Cerebellar nuclear complex (tissue), 1 donor: ENCODE results near the gene SNX9.
"Not testable (repeated sequence)": the region's sequence is repeated elsewhere in the genome, so short reads cannot be mapped to it uniquely, and the experiment has no call there.

ENCODE experiments used
- DNase-seq, 2 experiments: peaks; one replicate each; lab custom pipeline; 2025; lab: John Stamatoyannopoulos, UW

SNX9 gene

DNA sequence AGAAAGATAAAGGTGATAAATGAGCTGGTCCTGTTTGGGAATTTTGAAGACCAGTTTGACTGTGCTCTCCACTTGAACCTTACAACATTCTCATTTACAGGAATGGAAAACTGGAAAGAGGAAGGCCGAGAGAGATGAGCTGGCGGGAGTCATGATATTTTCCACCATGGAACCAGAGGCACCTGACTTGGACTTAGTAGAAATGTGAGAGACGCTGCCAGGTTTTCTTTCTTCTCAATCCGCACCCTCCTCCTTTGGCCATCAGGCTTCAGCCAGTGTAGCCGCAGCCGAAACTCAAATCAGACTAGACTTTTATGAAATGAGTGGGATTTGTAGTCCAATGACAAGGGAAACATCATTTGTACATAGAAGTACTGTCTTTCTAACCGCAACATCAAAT is 104.0 kb downstream of the SNX9 start:
- DNase-seq: no peak

DNA sequence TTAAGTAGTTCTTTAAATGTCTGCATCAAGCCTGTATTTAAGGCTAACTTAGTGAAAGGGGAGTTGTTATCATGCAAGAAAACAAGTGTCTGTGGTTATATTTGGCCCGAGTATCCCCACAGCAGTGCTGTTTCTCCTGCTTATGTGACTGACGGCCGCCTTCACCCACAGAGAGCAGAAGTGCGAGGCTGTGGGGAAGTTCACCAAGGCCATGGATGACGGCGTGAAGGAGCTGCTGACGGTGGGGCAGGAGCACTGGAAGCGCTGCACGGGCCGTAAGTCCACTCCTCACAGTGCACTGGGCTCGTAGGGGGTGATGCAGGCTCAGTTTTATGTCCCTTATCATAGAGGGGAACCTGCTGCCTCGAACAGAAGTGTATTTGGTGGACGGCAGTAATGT is 105.4 kb downstream of the SNX9 start:
- no peak for DNase-seq

DNA sequence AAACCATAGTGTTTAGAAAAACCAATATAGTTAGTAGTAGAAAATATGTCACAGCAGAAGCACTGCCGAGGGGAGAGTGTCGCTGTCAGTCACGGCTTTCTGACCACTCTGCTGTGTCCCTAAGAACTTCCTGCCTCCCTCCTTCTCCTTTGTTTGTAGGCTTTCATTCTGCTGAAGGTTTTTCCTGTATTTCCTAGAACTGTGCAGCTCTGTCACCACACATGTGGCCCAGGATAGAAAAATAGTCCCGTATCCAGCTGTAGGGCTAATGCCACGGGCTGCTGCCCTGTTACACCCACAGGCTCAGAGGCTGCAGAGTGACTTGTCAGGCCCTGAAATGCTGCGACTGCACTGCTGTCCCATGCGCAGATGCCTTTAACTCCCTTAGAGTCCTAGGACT is 106.0 kb downstream of the SNX9 start:
- no peak for DNase-seq

DNA sequence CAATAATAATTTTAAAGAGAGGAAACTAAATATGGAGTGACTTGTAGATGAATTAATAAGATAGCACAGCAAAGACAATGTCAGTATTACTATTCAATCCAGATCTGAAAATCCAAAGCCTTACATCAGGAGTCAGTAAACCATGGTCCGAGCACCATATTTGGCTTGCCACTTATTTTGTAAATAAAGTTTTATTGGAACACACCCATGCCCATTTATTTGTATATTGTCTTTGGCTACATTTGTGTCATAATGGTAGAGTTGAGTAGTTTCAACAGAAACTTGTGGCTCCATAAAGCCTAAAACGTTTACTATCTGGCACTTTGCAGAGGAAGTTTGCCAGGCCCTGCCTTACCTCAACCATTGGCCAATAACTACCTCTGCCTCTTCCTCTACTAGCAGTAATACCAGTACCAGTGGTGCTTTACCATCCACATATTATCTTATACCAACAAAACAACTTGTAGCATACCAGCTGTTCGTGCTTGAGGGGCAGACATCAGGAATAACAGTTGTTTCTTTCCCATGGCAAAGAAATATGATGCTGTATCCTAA is 106.8 kb downstream of the SNX9 start:
- no peak for DNase-seq

DNA sequence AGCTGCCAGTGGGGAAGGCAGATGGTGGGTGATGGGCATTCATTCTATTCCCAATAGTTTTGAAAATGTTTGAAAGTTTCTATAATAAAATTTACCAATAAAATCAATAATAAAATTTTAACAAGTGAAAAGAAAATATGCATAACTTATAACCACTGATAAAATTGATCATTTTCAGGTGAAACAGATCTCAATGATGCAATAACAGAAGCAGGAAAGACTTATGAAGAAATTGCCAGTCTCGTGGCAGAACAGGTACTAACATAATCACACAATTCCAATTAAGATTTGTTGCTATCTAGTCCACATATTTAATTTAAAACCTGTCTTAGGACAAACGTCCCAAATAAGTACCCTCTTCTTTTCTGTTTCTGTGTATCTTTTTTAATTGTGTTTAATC is 112.7 kb downstream of the SNX9 start:
- no peak for DNase-seq

DNA sequence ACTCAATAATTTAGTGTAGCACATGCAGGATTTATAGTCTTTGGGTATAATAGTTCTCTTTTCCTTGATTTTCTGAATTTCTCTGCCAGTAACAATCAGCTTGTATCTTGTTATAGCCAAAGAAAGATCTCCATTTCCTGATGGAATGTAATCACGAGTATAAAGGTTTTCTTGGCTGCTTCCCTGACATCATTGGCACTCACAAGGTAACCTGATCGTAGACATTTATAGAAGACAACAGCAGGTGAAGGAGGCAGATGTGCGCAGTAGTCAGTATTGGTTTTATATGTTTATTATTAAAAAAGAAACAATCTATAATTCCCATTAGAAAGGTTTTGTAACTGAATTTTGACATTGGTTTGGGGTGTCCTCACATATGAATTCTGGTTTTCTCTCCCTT is 114.3 kb downstream of the SNX9 start:
- DNase-seq: no peak

DNA sequence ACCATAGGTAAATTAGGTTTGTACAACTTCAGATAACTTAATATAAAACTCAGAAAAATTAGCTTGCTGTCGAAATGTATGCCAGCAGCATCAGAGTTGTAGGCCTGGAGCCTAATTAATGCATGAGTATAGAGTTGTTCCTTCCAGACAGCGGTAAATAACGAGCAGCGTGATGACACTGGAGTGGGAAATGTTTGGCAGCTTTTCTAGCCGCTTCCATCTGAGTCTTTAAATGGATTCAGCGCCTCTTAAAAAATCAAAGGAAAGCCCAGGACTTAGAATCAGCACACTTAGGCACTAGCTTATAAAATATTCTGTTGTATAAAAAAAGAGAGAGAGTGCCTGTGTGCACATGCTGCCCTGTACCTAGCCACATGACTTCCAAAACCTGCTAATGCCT is 114.9 kb downstream of the SNX9 start:
- DNase-seq: no peak

DNA sequence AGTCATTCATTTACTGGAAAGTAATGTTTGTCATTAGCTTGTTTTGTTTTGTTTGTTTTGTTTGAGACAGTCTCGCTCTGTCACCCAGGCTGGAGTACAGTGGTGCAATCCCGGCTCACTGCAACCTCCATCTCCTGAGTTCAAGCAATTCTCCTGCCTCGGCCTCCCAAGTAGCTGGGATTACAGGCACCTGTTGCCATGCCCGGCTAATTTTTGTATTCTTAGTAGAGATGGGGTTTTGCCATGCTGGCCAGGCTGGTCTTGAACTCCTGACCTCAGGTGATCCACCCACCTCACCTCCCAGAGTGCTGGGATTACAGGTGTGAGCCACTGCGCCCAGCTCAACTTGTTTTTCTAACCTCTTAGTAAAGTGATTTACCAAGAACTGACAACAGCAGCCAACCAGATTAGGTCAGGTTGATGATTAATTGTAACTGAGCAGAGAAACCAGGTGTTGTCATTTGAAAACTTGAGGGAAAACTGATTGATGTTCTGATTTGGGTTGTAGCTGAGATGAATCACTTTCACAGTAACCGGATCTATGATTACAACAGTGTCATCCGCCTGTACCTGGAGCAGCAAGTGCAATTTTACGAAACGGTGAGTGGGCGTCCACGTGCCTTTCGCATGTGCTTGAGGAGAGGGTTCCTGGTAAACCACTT is 117.5 kb downstream of the SNX9 start:
- not testable (repeated sequence) for DNase-seq

DNA sequence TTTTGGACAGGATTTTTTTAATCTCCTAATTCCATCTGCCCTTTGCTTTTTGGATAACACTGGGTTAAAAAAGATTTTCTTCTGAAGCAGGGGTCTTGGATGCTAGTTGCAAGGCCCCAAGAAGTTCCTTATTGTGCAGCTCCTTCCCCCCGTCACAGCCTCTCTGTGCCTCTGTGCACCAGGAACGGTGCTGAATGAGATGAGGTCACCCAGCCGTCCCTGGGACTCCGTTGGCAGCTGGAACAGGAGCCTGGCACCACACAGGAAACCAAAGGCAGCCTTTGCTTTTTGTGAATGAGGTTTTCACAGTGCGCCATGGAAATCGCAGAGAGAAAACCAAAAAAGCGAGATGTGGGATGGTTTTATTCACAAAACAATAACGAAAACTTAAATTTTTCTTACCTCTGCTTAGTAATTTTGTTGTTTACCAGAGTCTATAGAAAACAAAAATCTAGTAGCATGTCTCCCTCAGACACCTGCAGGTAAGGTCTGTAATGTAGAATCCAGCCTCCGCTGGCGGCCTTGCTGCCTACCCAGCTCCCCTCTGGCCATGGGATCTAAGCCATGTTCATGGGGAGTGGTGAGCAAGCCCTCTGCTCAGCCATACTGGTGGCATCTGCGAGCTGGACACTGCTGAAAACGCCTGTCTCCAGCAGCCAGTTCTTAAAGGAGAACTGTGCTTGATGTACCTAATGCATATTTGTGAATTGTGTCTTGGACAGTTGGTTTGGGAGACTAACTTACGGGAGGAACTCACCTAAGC is 118.2 kb downstream of the SNX9 start:
- peak in 1 of 2 experiments; percentile 3 for DNase-seq

DNA sequence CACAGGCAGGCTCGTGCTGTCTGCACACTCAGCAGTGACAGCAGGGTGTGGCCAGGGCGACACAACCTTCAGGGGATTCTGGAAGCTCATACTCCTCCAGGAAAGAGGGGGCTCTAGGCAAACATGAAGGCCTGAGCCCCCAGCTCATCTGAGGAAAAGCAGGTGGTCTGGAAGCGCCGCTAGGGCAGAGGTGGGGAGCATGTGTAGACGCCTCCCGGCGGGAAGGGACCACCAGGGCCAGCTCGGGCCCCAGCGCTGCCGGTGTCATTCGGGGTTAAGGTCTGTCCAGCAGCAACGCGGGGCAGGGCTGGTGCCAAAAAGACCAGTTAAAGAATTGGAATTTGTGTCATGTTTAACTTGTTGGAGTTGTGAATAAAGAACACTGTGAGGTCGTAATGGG is 119.3 kb downstream of the SNX9 start:
- DNase-seq: no peak

DNA sequence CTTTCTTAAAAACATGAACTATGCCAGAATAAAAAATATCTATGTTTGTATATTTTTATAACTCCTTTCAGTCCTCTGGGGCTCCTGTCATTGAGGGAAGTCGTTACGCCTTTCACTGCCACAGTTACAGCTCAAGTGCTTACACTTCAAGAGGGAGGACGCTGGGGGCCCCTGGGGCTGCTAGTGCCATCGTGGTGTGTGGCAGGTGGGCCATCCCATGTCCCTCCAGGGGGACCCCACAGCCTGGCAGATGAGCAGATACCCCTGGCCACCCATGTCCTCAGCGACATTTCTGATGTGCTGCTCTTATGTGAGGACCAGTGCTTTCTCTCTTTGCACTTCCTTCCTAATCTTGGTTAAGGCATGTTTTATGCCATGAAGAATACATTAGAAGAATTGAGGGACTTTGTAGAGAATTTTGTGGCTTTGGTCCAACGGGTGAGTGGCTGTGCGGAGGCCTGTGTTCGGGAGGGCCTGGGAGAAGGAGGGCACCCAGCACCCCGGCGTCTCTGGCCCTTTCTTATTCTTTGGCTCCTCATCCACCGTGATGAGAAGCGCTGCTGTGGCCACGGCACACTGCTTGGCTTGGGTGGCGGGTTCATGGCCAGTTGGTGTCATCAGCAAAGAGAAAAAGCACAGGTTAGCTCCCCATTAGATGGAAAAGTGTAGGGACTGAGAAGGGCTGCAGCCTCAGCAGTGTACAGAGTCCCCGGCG is 120.4 kb downstream of the SNX9 start:
- DNase-seq: no peak

DNA sequence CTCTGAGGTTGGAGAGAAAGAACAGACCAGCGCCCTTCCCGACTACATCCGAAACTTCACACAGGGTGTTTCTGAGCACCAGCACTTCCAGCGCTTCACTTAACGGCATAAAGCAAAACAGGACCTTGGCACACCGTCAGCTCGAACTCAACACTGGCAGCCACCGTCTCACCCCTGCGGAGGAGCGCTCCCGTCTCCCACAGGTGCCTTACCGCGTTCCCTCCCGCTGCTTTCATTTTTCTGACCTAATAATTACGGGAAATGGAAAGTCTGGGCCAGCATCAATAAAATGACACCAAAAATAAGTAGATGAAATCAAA is 120.9 kb downstream of the SNX9 start:
- DNase-seq: no peak

DNA sequence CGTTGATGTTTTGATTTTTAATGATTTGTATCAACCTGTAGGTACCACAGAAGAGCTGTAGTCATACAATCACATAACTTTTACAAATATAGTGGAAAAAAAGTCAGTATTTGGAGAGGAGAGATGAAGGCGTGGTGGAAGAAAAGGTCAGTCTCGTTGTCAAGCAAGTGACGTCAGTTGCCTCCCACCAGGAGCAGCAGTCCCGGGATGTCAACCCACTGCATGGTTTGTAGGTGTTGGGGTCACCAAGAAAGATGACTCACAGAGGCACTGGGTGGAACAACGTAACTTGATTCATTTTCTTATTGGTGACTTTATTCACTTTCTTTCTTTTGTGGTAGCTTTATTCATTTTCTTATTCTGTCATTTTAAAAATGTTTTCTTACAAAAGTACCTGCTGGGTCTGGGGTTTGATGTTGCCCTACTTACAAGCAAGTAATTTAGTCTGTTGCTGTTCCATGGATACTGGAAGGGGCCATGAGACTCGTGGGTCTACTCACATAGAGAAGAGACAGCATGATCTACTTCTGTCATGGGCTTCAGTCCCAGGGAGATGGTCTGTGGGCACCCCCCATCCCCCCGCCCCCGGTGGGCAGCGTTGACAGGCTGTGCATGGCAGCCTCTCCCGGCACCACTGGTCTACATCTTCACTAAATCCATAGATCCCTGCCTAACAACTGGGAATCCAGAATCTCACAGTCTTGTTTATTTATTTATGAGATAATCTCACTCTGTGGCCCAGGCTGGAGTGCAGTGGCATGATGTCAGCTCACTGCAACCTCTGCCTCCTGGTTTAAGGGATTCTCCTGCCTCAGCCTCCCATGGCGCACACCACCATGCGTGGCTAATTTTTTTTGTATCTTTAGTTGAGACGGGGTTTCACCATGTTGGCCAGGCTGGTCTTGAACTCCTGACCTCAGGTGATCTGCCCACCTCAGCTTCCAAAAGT is 122.2 kb downstream of the SNX9 start:
- DNase-seq: no peak

DNA sequence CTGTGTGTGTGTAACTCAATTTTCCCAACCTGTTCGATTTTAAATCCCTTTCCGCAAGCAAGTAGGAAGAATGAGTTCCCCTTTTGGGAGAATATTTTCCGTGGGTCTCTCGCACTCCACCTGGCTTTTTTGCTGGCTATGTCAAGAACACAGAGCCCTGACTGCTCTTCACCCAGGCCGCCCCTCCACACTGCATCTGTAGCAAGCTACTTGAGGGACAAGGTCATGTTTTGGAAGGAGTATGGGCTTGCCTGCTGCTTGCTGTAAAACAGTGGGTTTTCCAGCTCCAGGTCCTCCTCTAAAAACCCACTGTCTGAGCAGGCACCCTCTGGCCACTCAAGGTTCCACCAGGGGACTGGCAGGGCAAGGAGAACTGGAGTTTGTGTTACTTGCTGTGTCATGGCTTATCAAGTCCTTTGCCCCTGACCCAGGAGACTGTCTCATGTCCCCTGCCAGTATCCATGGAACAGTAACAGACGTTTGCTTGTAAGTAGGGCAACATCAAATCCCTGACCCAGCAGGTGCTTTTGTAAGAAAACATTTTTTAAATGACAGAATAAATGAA is 123.1 kb downstream of the SNX9 start:
- DNase-seq: no peak

DNA sequence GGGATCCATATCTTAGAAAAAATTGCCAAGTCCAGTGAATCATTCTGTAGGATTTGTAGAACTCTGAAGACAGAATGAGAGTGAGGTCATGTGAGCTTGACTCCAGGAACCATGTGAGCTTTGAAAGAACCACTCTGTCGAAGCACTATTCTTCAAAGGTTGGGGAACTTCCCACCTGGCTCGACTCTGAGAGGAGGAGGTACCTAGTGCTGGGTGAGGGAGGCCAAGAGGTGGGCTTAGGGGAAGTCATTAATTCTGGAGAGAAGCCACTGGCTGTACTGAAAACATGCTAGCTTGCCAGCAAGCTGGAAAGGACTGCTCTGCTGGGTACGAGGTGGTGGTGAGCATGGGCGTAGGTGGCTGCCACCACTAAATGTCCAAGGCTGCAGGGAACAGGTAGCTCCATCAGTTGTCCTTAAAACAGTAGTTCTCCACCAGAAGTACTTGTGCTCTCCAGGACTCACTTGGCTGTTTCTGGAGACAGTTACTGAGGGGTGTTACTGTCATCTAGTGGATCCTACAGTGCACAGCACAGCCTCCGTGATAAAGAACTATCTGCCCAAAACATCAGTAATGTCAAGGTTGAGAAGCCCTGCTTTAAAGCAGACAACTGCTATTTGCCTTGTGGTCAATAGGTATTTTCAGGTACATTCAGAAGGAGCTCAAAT is 124.0 kb downstream of the SNX9 start:
- no peak for DNase-seq

DNA sequence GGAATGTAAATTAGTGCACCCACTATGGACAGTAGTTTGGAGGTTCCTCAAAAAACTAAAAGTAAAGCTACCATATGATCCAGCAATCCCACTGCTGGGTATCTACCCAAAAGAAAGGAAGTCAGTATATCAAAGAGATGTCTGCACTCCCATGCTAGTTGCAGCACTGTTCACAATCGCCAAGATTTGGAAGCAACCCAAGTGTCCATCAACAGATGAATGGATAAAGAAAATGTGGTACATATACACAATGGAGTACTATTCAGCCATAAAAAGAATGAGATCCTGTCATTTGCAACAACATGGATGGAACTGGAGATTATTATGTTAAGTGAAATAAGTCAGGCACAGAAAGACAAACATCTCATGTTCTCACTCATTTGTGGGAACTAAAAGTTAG is 127.9 kb downstream of the SNX9 start:
- not testable (repeated sequence) for DNase-seq

DNA sequence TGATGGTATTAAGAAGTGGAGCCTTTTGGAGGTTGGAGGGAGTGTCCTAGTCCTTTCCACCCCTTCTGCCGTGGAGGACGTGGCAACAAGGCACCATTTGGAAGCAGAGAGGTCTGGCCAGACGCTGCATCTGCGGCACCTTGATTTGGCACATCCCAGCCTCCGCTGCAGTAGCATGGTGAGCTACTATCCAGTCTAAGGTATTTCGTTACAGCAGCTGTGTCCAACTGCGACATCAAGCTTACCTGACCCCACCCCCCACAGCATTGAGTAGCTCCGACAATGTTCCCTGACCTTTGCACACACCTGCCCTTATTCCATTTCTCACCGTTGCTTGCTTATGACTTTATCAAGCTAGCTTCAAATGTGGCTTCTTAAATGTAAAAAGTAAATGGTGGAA is 128.8 kb downstream of the SNX9 start:
- no peak for DNase-seq

DNA sequence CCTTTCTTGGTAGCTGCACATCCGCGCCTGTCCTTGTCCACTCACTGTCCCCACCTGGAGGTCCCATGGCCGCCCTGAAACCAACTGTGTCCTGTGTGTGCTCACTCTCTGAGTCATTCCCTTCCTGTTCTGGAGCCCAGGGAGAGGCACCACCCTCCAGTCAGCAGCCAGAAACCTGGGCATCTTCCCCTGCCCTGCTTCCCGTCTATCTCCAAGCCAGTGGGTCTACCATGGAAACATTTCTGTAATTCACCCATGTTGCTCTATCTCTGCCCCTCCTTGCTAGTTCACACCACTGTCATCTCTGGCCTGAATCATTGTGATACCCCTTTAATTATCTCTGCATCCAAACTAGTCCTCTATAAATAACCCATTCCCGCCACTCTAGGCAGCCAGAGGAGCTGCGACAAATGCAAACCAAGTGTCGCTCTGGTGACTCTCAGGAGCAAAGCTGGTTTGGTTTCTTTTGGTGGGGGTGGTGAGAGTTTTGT is 129.9 kb downstream of the SNX9 start:
- no peak for DNase-seq

DNA sequence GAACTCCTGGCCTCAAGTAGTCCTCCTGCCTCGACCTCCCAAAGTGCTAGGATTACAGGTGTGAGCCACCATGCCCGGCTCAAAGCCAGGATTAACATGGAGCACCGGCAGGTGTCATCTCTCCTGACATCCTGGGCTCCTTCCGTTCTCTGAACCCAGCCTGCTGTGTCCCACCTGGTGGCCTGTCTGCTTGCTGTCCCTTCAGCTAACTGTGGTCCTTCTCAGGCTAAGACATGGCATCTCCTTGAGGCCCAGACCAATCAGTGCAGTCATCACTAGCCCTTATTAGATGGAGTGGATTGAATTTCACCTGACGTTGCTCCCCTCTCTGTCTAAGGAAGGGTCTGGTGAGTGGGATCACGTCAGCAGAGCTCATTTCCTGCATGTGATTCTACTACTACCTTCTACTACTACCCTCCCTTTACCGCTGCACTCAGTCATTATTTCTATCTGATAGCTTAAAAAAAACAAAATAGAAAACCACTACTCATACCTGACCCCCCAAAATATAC is 130.6 kb downstream of the SNX9 start:
- DNase-seq: no peak
